ENCODE data around the gene RAPGEF2. TPM values are rescaled to one million over a fixed set of nuclear protein-coding genes. Genes with fewer than 3 reads are reported as not detected.
"Not testable (repeated sequence)": the region's sequence is repeated elsewhere in the genome, so short reads cannot be mapped to it uniquely, and the experiment has no call there.

The RAPGEF2 gene
- total and polyA plus RNA-seq, 8 donors, result 4.3 to 27.5 (median 13.9) TPM

- Histone ChIP-seq H3K4me1 (peaks cover 11 to 26% (median 24%) of the 10 kb centered on the region in 3 donors), H3K9me3 (no peaks in the 10 kb centered on the region), H3K4me3 (no peak overlapping the region), H3K36me3 (no peaks in the 10 kb centered on the region), H3K27me3 (no peaks in the 10 kb centered on the region), H3K27ac (no peak overlapping the region)
- FAIRE-seq (peak; percentile 54), DNase-seq (no peak), ATAC-seq (no peak)
- intact Hi-C loops (cut with DNase I), result no loop called here
- WGBS, 2 donors, result 49 to 61% methylated on average over 3 of the region's 3 CpGs
- no peak for TF ChIP-seq CTCF (IDR thresholded peaks at IDR 0.05)
Measured at GRCh38 chr4:159108124-159108523, 5.2 kb downstream of the RAPGEF2 start.

GRCh38 chr4:159110961-159111360 lies 8.1 kb downstream of the RAPGEF2 start:
- no peak for FAIRE-seq
- Histone ChIP-seq H3K27ac (no peak overlapping the region), H3K27me3 (no peaks in the 10 kb centered on the region), H3K36me3 (no peaks in the 10 kb centered on the region), H3K9me3 (no peaks in the 10 kb centered on the region), H3K4me1 (peaks cover 11 to 19% (median 15%) of the 10 kb centered on the region in 3 donors), H3K4me3 (no peak overlapping the region)
- no peak for DNase-seq
- ATAC-seq, result no peak
- TF ChIP-seq CTCF (IDR thresholded peaks at IDR 0.05), result no peak
- 85 to 91% methylated on average over 5 of the region's 5 CpGs for WGBS, 2 donors
- intact Hi-C loops (cut with DNase I), result no loop called here

GRCh38 chr4:159111416-159111815 lies 8.5 kb downstream of the RAPGEF2 start:
- intact Hi-C loops (cut with DNase I), result no loop called here
- ATAC-seq (no peak), DNase-seq (no peak), FAIRE-seq (no peak)
- Histone ChIP-seq H3K4me1 (peaks cover 10 to 16% (median 11%) of the 10 kb centered on the region in 3 donors), H3K27ac (no peak overlapping the region), H3K27me3 (no peaks in the 10 kb centered on the region), H3K4me3 (no peak overlapping the region), H3K9me3 (no peaks in the 10 kb centered on the region), H3K36me3 (no peaks in the 10 kb centered on the region)
- WGBS, 2 donors, result 79 to 81% methylated on average over 4 of the region's 4 CpGs
- TF ChIP-seq CTCF (IDR thresholded peaks at IDR 0.05), result no peak

GRCh38 chr4:159113366-159113765 lies 10.5 kb downstream of the RAPGEF2 start:
- H3K4me1 ChIP-seq; H3K36me3 ChIP-seq; ATAC-seq; DNase-seq; intact Hi-C loops (cut with DNase I); FAIRE-seq; H3K27ac ChIP-seq; H3K9me3 ChIP-seq; H3K27me3 ChIP-seq; H3K4me3 ChIP-seq: not testable (repeated sequence)
- 93 to 98% methylated on average over 7 of the region's 7 CpGs for WGBS, 2 donors

GRCh38 chr4:159116098-159116497 lies 13.2 kb downstream of the RAPGEF2 start:
- H3K27me3 ChIP-seq; ATAC-seq; H3K4me1 ChIP-seq; FAIRE-seq; intact Hi-C loops (cut with DNase I); DNase-seq; H3K9me3 ChIP-seq; H3K36me3 ChIP-seq; H3K27ac ChIP-seq; H3K4me3 ChIP-seq: not testable (repeated sequence)
- WGBS, 2 donors, result 95 to 98% methylated on average over 2 of the region's 2 CpGs

GRCh38 chr4:159116693-159117092 lies 13.8 kb downstream of the RAPGEF2 start:
- DNase-seq; intact Hi-C loops (cut with DNase I); H3K27me3 ChIP-seq; H3K9me3 ChIP-seq; H3K36me3 ChIP-seq; ATAC-seq; H3K4me1 ChIP-seq; H3K4me3 ChIP-seq; FAIRE-seq; H3K27ac ChIP-seq: not testable (repeated sequence)
